ENCODE results near the gene FKBP5. TPM values are rescaled to one million over a fixed set of nuclear protein-coding genes. Genes with fewer than 3 reads are reported as not detected.
A peak's percentile ranks its signal among the peaks of the same experiment; 100 is the strongest.

The FKBP5 gene
- total and polyA plus RNA-seq, 8 donors, result 68.1 to 209 (median 110) TPM

DNA sequence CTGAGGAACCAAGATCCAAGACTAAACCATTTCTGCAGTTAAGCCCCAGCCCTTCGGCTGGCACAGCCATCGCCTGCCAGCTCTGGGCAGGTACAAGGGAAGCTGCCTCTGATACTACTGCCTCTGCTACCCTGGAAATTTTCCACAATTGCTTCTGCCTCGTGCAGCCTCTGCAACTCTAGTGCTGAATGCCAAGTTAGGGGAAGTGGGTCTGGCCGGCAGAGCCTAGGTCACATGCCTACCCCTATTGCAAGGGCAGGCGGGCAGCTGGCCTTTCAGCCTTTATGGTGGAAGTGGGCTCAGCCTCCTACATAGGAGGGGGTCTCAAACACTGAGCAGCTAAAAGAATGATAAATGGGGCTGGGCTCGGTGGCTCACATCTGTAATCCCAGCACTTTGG lies 131.5 kb downstream of the FKBP5 start:
- Histone ChIP-seq H3K4me3 (no peak overlapping the region), H3K36me3 (no peaks in the 10 kb centered on the region), H3K9me3 (peaks cover 0 to 4% (median 0%) of the 10 kb centered on the region in 4 donors), H3K27me3 (peaks cover 0 to 3% (median 0%) of the 10 kb centered on the region in 3 donors), H3K27ac (no peak overlapping the region), H3K4me1 (no peaks in the 10 kb centered on the region)
- TF ChIP-seq POLR2A (IDR thresholded peaks at IDR 0.05), result no peak
- WGBS, 5 donors, result 58 to 75% (median 72%) methylated on average over 6 of the region's 6 CpGs
- no peak for DNase-seq
- intact Hi-C loops (cut with DNase I; ENCODE audit: low total_unique reads), result no loop called here

GRCh38 chr6:35554811-35555210 lies 133.9 kb downstream of the FKBP5 start:
- 80 to 98% (median 84%) methylated on average over 4 of the region's 4 CpGs for WGBS, 5 donors
- Histone ChIP-seq H3K27ac (no peak overlapping the region), H3K9me3 (peaks cover 0 to 13% (median 9%) of the 10 kb centered on the region in 4 donors), H3K4me1 (no peaks in the 10 kb centered on the region), H3K36me3 (no peaks in the 10 kb centered on the region), H3K4me3 (no peak overlapping the region), H3K27me3 (peaks cover 0 to 6% (median 0%) of the 10 kb centered on the region in 3 donors)
- DNase-seq, result no peak
- intact Hi-C loops (cut with DNase I; ENCODE audit: low total_unique reads), result no loop called here
- no peak for TF ChIP-seq POLR2AphosphoS5 (IDR thresholded peaks at IDR 0.05)
- no peak for TF ChIP-seq POLR2A (IDR thresholded peaks at IDR 0.05)
- TF ChIP-seq EP300 (IDR thresholded peaks at IDR 0.05), result no peak
- no peak for TF ChIP-seq CTCF (IDR thresholded peaks at IDR 0.05)

DNA sequence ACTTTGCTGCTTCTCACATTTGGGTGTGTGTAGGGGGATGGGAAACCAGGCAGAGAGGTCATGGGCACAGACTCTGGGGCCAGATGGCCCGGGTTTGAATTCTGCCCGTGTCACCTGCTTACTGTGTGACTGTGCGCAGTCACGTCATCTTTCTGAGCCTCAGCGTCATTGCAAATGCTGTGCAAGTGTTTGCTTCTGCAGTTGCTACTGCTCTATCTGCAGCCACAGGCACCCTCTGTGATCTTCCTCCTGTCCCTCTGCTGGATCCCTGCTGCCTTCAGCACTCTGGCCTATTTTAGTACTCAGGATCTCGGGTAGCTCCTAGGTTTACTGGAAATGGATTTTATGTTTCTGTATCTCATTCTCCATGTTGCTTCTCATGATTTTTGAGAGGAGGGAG lies 135.4 kb downstream of the FKBP5 start:
- H3K27me3 ChIP-seq, result peaks cover 0 to 6% (median 0%) of the 10 kb centered on the region in 3 donors
- H3K9me3 ChIP-seq, result peaks cover 0 to 13% (median 9%) of the 10 kb centered on the region in 4 donors
- no peaks in the 10 kb centered on the region for H3K4me1 ChIP-seq
- 71 to 87% (median 78%) methylated on average over 6 of the region's 6 CpGs for WGBS, 5 donors
- H3K36me3 ChIP-seq, result no peaks in the 10 kb centered on the region
- intact Hi-C loops (cut with DNase I; ENCODE audit: low total_unique reads), result no loop called here
- no peak overlapping the region for H3K27ac ChIP-seq
- H3K4me3 ChIP-seq, result no peak overlapping the region
- TF ChIP-seq POLR2A (IDR thresholded peaks at IDR 0.05) (no peak), POLR2AphosphoS5 (IDR thresholded peaks at IDR 0.05) (no peak), EP300 (IDR thresholded peaks at IDR 0.05) (no peak), CTCF (IDR thresholded peaks at IDR 0.05) (no peak)
- no peak for DNase-seq

GRCh38 chr6:35552285-35552917 lies 136.3 kb downstream of the FKBP5 start:
- WGBS, 5 donors, result 51 to 66% (median 64%) methylated on average over 5 of the region's 5 CpGs
- Histone ChIP-seq H3K4me3 (no peak overlapping the region), H3K36me3 (no peaks in the 10 kb centered on the region), H3K4me1 (no peaks in the 10 kb centered on the region), H3K9me3 (peaks cover 0 to 13% (median 9%) of the 10 kb centered on the region in 4 donors), H3K27ac (no peak overlapping the region), H3K27me3 (peaks cover 0 to 8% (median 0%) of the 10 kb centered on the region in 3 donors)
- DNase-seq, result peak; percentile 47 to 53
- no peak for TF ChIP-seq POLR2AphosphoS5 (IDR thresholded peaks at IDR 0.05)
- TF ChIP-seq POLR2A (IDR thresholded peaks at IDR 0.05), result no peak
- peak in 4 of 7 experiments; percentile 44 to 70 (median 58) for TF ChIP-seq CTCF (IDR thresholded peaks at IDR 0.05)
- intact Hi-C loops (cut with DNase I; ENCODE audit: low total_unique reads), result no loop called here

DNA sequence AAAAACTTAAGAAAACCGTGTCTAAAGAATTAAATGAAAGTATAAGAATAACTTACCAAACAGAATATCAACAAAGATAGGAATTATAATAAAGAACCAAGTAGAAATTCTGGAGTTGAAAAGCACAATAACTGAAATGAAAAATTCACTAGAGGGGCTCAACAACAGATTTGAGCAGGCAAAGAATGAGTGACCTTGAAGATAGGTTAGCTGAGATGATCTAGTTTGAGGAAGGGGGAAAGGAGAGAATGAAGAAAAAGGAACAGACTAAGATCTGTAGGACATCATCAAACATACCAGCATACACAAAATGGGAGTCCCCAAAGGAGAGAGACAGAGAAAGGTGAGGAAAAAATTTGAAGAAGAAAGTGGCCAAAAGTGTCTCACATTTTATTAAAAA lies 138.3 kb downstream of the FKBP5 start:
- Histone ChIP-seq H3K27ac (no peak overlapping the region), H3K27me3 (peaks cover 0 to 8% (median 0%) of the 10 kb centered on the region in 3 donors)
- intact Hi-C loops (cut with DNase I; ENCODE audit: low total_unique reads), result no loop called here

More for the DNA sequence above, 138.3 kb downstream of the FKBP5 start:
- TF ChIP-seq CTCF (IDR thresholded peaks at IDR 0.05), result no peak
- no peak for TF ChIP-seq POLR2AphosphoS5 (IDR thresholded peaks at IDR 0.05)
- H3K36me3 ChIP-seq, result no peaks in the 10 kb centered on the region
- no peaks in the 10 kb centered on the region for H3K4me1 ChIP-seq
- DNase-seq, result no peak
- H3K9me3 ChIP-seq, result peaks cover 0 to 13% (median 9%) of the 10 kb centered on the region in 4 donors
- H3K4me3 ChIP-seq, result no peak overlapping the region
- 55 to 74% (median 63%) methylated on average over 1 of the region's 1 CpG for WGBS, 5 donors

All from stomach (tissue), 9 donors.